H1 (cell line): ENCODE measurements around the gene AHCY. TPM values are rescaled to one million over a fixed set of nuclear protein-coding genes. Genes with fewer than 3 reads are reported as not detected.

ENCODE experiments used
- HDAC2 ChIP-seq, 2 experiments: fragments of 300-600 bp in 1 of 2; sonication (generic) in 1 of 2; IDR thresholded peaks; 2 replicates each; pipeline ENCODE4 v1.6.1; 2011 to 2012; ENCODE audit warnings: low read depth in 2 of 2, low read length in 2 of 2, mild to moderate bottlenecking in 2 of 2, moderate library complexity in 2 of 2, borderline replicate concordance in 1 of 2, inconsistent platforms in 1 of 2
- polyA plus RNA-seq, 7 experiments: library from polyadenylated mRNA; depleted of rRNA in 3 of 7; stranded (reverse) in 5 of 7; unstranded in 2 of 7; fragments of >200 nt in 5 of 7; fragments of 200-250 nt in 2 of 7; gene quantifications; 1 replicate in 5 of 7; 2 replicates in 1 of 7; 4 replicates in 1 of 7; pipeline versions ENCODE4 v1.2.1 to v1.2.3, GENCODE V29; 2011 to 2013; ENCODE audit warnings: missing spikeins in 2 of 7, mixed read lengths in 2 of 7
- total RNA-seq: library from RNA; stranded (reverse); fragmentation: NEBNext Ultra II Directional; extraction: Animal tissue kit (Norgen Biotek cat#: 25700); gene quantifications from 2 replicates; pipeline ENCODE4 v1.2.1, GENCODE V29; 2021

AHCY gene
- total and polyA plus RNA-seq, 2 of the 8 experiments (the other 6 are each of a cell fraction or from before 2014, with no cell fraction given), result 404 to 638 TPM

- no peak for TF ChIP-seq HDAC2 (IDR thresholded peaks at IDR 0.05; ENCODE audit: borderline replicate concordance in 1 of 2, low read depth in 2 of 2, low read length in 2 of 2)
- TF ChIP-seq, all 59 proteins: peak for 0
These were observed 53.1 kb downstream of the AHCY start (continued) for GRCh38 chr20:34250005-34250404.
